Nephron progenitor cell (in vitro differentiated cells): ENCODE results near the gene DHRS3.

Experiments
- DNase-seq: peaks from one replicate; pipeline ENCODE4 v3.0.0; 2021
- H3K27ac Mint-ChIP-seq: 2 replicates; pipeline ENCODE4 v1.8.0; 2021; ENCODE audit warnings: mild to moderate bottlenecking, moderate library complexity, mixed read lengths
- H3K27me3 Mint-ChIP-seq: 2 replicates; pipeline ENCODE4 v1.8.0; 2021; ENCODE audit warnings: mild to moderate bottlenecking, low read depth, mixed read lengths; ENCODE audit not compliant: poor library complexity
- H3K36me3 Mint-ChIP-seq: 2 replicates; pipeline ENCODE4 v1.8.0; 2021; ENCODE audit warnings: low read depth, mixed read lengths
- H3K4me1 Mint-ChIP-seq: 2 replicates; pipeline ENCODE4 v1.8.0; 2021; ENCODE audit warnings: mixed read lengths
- H3K4me3 Mint-ChIP-seq: 2 replicates; pipeline ENCODE4 v1.8.0; 2021; ENCODE audit warnings: mild to moderate bottlenecking, moderate library complexity, mixed read lengths
- H3K9me3 Mint-ChIP-seq: 2 replicates; pipeline ENCODE4 v1.8.0; 2021; ENCODE audit warnings: mild to moderate bottlenecking, moderate library complexity, mixed read lengths
- TF ChIP-seq, protein P1 (sequence below): fragments of 200-600 bp; sonication (generic); IDR thresholded peaks from 2 replicates; pipeline ENCODE4 v1.5.0; 2021; ENCODE audit warnings: antibody characterized with exemption

The DHRS3 gene

DNA sequence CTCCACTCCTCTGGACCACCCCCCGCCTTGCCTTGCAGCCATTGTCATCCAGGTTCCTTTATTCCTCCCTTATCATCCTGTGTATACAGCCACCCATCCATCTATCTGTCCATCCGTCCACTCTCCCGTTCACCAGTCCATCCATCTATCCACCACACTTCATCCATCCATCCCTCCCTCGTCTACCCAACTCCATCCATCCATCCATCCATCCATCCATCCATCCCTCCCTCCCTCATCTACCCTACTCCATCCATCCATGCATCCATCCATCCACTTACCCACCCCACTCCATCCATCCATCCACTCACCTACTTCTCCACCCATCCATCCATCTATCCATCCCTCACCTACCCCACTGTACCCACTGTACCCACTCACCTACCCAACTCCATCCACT, 35.4 kb downstream of the DHRS3 start:
- Mint-ChIP-seq H3K27me3 (peaks cover 4% of the 10 kb centered on the region), H3K36me3 (peaks cover 9% of the 10 kb centered on the region), H3K9me3 (no peaks in the 10 kb centered on the region), H3K4me3 (no peak overlapping the region), H3K4me1 (peaks cover 23% of the 10 kb centered on the region), H3K27ac (no peak overlapping the region)
- DNase-seq, result no peak
- TF ChIP-seq, protein P1, sequence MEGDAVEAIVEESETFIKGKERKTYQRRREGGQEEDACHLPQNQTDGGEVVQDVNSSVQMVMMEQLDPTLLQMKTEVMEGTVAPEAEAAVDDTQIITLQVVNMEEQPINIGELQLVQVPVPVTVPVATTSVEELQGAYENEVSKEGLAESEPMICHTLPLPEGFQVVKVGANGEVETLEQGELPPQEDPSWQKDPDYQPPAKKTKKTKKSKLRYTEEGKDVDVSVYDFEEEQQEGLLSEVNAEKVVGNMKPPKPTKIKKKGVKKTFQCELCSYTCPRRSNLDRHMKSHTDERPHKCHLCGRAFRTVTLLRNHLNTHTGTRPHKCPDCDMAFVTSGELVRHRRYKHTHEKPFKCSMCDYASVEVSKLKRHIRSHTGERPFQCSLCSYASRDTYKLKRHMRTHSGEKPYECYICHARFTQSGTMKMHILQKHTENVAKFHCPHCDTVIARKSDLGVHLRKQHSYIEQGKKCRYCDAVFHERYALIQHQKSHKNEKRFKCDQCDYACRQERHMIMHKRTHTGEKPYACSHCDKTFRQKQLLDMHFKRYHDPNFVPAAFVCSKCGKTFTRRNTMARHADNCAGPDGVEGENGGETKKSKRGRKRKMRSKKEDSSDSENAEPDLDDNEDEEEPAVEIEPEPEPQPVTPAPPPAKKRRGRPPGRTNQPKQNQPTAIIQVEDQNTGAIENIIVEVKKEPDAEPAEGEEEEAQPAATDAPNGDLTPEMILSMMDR, result no peak

DNA sequence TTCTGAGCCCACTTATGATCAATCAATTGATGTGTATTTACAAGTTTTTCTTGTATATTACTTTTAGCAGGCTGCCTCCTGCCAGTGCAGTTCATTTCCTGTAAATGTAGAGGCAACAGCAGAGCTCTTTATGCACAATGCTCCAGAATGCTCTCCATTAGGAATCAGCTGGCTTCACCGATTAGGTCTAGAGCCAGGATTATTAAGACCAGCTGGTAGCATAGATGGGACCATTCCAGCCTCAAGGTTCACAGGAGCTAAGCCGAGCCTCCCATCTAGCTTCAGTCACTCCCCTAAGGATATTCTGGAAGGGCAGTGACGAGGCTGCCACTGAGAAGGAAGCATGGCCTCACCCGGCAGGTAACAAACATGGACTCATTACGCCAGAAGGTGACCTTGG, 36.8 kb downstream of the DHRS3 start:
- H3K27me3 Mint-ChIP-seq, result peaks cover 4% of the 10 kb centered on the region
- no peak for DNase-seq
- H3K36me3 Mint-ChIP-seq, result peaks cover 21% of the 10 kb centered on the region
- H3K27ac Mint-ChIP-seq, result peak overlapping the region; percentile 84
- no peaks in the 10 kb centered on the region for H3K9me3 Mint-ChIP-seq
- H3K4me1 Mint-ChIP-seq, result peaks cover 23% of the 10 kb centered on the region
- TF ChIP-seq, protein P1, result no peak
- H3K4me3 Mint-ChIP-seq, result no peak overlapping the region

DNA sequence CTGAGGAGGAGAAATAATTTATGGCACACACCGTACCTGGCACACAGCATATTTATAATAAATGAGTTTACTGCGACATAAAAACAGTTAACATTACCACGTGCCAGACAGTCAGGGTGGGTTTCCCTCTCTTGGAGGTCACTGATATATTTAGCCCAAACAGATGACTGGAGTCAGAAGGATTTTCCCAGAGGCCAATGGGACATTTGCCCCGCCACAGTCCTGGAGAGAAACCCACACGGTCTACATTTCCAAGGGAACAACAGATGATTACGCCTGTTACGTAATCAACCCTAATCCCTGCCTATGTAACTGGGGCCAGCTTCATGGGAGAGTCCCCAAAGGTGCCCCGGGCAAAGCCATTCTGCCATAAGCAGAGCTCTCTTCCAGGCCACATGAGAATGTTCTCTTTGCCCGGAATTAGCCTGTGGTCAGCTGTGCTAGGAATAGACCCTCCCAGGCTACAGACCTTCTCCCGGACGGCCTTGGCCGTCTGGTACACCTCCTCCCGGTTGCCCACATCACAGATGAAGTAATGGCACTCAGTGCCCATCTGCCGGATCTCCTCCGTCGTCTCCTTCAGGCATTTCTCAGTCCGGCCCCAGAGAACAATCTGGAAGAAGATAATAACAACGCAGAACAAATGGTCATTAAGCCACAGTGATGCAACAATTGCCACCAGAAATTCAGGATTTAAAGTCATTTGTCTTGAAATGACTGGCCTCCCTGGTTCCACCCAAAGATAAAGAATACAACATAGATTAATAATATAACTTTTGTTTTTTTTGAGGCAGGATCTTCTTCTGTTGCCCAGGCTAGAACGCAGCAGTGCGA, 37.7 kb downstream of the DHRS3 start:
- Mint-ChIP-seq H3K9me3 (no peaks in the 10 kb centered on the region), H3K36me3 (peaks cover 21% of the 10 kb centered on the region), H3K4me3 (no peak overlapping the region), H3K27me3 (peaks cover 4% of the 10 kb centered on the region), H3K27ac (no peak overlapping the region), H3K4me1 (peaks cover 23% of the 10 kb centered on the region)
- TF ChIP-seq, protein P1, result no peak
- no peak for DNase-seq

DNA sequence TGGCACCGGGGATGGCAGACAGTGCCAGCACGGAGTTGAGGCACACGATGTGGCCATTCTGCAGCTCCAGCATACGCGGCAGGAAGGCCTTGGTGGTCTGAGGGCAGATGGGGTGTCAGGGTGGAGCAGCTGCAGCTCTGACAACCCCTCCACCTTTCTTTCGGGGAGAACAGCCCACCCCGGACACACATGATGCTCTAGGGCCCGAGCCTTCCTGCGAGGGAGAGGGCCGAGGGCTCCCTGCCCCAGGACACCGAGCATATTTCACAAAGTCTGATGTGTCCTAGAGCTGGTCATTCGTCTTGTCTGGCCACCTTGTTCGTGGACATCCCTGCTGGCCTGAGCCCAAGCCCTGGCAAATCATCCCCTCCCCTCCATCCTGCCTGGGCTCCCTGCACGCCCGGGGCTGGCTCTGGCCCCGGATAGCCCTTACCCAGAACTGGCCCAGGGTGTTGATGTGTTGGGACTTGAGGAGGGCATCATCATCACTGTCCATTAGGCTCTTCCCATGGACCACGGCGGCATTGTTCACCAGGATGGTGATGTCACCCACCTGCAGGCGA, 39.1 kb downstream of the DHRS3 start:
- no peaks in the 10 kb centered on the region for H3K9me3 Mint-ChIP-seq
- H3K36me3 Mint-ChIP-seq, result peaks cover 21% of the 10 kb centered on the region
- DNase-seq, result no peak
- TF ChIP-seq, protein P1, result no peak
- peaks cover 4% of the 10 kb centered on the region for H3K27me3 Mint-ChIP-seq
- peaks cover 24% of the 10 kb centered on the region for H3K4me1 Mint-ChIP-seq
- no peak overlapping the region for H3K27ac Mint-ChIP-seq
- no peak overlapping the region for H3K4me3 Mint-ChIP-seq

DNA sequence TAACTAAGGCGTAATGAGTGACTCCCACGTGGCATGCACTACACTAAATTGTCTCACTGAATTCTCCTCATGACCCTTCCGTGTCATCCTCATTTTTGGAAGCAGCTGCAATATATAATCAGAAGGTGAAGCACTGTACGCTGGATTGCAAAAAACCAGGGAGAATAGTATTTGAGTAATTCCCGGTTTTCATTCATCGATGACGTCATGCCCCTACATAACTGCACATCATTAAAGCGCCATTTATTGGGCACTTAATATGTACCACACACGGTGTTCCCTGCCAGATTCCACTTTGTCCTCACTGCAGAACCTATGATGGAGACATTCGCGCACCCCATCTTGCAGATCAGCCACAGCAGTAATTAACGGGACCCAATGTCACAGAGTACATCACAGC, 41.0 kb downstream of the DHRS3 start:
- TF ChIP-seq, protein P1, result no peak
- DNase-seq, result no peak
- H3K4me3 Mint-ChIP-seq, result no peak overlapping the region
- H3K27ac Mint-ChIP-seq, result no peak overlapping the region
- peaks cover 40% of the 10 kb centered on the region for H3K36me3 Mint-ChIP-seq
- H3K9me3 Mint-ChIP-seq, result peaks cover 5% of the 10 kb centered on the region
- H3K4me1 Mint-ChIP-seq, result peaks cover 20% of the 10 kb centered on the region
- H3K27me3 Mint-ChIP-seq, result peaks cover 4% of the 10 kb centered on the region

DNA sequence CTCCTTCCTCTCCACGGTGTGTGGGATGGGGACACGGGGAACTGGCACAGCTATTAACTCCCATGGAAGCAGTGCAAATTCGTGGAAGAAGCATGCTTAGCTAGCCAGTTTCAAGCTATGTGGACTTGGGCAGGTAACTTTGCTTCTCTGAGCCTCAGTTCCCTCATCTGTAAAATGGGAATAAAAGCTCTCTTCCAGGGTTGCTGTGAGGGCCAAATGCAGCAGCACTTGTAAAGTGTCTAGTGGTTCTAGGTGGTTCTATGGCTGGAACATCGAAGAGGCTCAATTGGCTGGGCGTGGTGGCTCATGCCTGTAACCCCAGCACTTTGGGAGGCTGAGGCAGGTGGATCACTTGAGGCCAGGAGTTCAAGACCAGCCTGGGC, 43.3 kb downstream of the DHRS3 start:
- Mint-ChIP-seq H3K36me3 (peaks cover 54% of the 10 kb centered on the region), H3K4me3 (no peak overlapping the region), H3K4me1 (peaks cover 11% of the 10 kb centered on the region), H3K27ac (no peak overlapping the region), H3K27me3 (peaks cover 4% of the 10 kb centered on the region), H3K9me3 (peaks cover 5% of the 10 kb centered on the region)
- no peak for DNase-seq
- TF ChIP-seq, protein P1, result no peak
